ENCODE measurements around the gene RERE.

- TF ChIP-seq, protein P1, sequence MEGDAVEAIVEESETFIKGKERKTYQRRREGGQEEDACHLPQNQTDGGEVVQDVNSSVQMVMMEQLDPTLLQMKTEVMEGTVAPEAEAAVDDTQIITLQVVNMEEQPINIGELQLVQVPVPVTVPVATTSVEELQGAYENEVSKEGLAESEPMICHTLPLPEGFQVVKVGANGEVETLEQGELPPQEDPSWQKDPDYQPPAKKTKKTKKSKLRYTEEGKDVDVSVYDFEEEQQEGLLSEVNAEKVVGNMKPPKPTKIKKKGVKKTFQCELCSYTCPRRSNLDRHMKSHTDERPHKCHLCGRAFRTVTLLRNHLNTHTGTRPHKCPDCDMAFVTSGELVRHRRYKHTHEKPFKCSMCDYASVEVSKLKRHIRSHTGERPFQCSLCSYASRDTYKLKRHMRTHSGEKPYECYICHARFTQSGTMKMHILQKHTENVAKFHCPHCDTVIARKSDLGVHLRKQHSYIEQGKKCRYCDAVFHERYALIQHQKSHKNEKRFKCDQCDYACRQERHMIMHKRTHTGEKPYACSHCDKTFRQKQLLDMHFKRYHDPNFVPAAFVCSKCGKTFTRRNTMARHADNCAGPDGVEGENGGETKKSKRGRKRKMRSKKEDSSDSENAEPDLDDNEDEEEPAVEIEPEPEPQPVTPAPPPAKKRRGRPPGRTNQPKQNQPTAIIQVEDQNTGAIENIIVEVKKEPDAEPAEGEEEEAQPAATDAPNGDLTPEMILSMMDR (IDR thresholded peaks at IDR 0.05; ENCODE audit: poor library complexity): no peak
- no peak for TF ChIP-seq EZH2 (IDR thresholded peaks at IDR 0.05; ENCODE audit: borderline replicate concordance)
Measured at GRCh38 chr1:8417625-8418024, 399.8 kb downstream of the RERE start.

All from hepatocyte (in vitro differentiated cells).